A673 (cell line): Measurements from ENCODE around the gene SLC25A29. TPM values are rescaled to one million over a fixed set of nuclear protein-coding genes. Genes with fewer than 3 reads are reported as not detected.
"Not testable (repeated sequence)": the region's sequence is repeated elsewhere in the genome, so short reads cannot be mapped to it uniquely, and the experiment has no call there.

Source experiments
- BruUV-seq: library from RNA; stranded (reverse); fragments of 400-500 nt; replicated peaks from 2 replicates; lab custom pipeline; 2021; lab: Mats Ljungman, UMichigan
- CTCF ChIA-PET: fragments of 300-600 bp; sonication (Branson Sonifier 250); formaldehyde crosslinking; loops from one replicate; lab custom pipeline; 2022; ENCODE audit warnings: antibody characterized with exemption; lab: Charles Lee
- POLR2A ChIA-PET: fragments of 300-600 bp; sonication (Branson Sonifier 250); formaldehyde crosslinking; loops from one replicate; lab custom pipeline; 2022; ENCODE audit warnings: antibody characterized with exemption; ENCODE audit not compliant: low non-redundant PET; lab: Charles Lee
- DNase-seq: peaks from one replicate; pipeline ENCODE4 v3.0.0-alpha.2; 2015; ENCODE audit warnings: low spot score
- H3K27ac ChIP-seq: fragments of 200-600 bp; sonication (generic); 2 replicates; pipeline ENCODE4 v1.5.1; 2016; ENCODE audit warnings: mixed run types, low read depth, mild to moderate bottlenecking, mixed read lengths, antibody characterized with exemption, low read length; ENCODE audit not compliant: poor library complexity, severe bottlenecking
- H3K27me3 ChIP-seq: fragments of 200-600 bp; sonication (generic); replicated peaks from 2 replicates; pipeline ENCODE4 v1.6.1; 2017; ENCODE audit warnings: mixed run types, low read depth, mild to moderate bottlenecking, mixed read lengths, antibody characterized with exemption, low read length; ENCODE audit not compliant: insufficient read depth, poor library complexity
- H3K36me3 ChIP-seq: fragments of 200-600 bp; sonication (generic); 2 replicates; pipeline ENCODE4 v1.6.1; 2016; ENCODE audit warnings: mixed run types, mild to moderate bottlenecking, mixed read lengths, antibody characterized with exemption, low read length; ENCODE audit not compliant: insufficient read depth, poor library complexity, severe bottlenecking
- H3K4me1 ChIP-seq: fragments of 200-600 bp; sonication (generic); 2 replicates; pipeline ENCODE4 v1.6.1; 2017; ENCODE audit warnings: mixed run types, mild to moderate bottlenecking, mixed read lengths, antibody characterized with exemption, low read length; ENCODE audit not compliant: insufficient read depth, poor library complexity, severe bottlenecking
- H3K4me3 ChIP-seq: fragments of 200-600 bp; sonication (generic); 2 replicates; pipeline ENCODE4 v1.5.1; 2016; ENCODE audit warnings: low read depth, mixed run types, mild to moderate bottlenecking, mixed read lengths, low read length; ENCODE audit not compliant: poor library complexity, severe bottlenecking
- H3K9me3 ChIP-seq: fragments of 200-600 bp; sonication (generic); 2 replicates; pipeline ENCODE4 v1.6.1; 2016; ENCODE audit warnings: mixed run types, low read depth, mild to moderate bottlenecking, mixed read lengths, antibody characterized with exemption, low read length; ENCODE audit not compliant: poor library complexity, severe bottlenecking
- CTCF ChIP-seq: fragments of 300-800, 200-600 bp; sonication (generic); conservative IDR thresholded peaks from 2 replicates; pipeline ENCODE4 v1.5.1; 2017; ENCODE audit warnings: low read depth, mild to moderate bottlenecking, antibody characterized with exemption, low read length, moderate library complexity, mixed read lengths
- EZH2 ChIP-seq: fragments of 200-600 bp; sonication (generic); IDR thresholded peaks from 2 replicates; pipeline ENCODE4 v1.6.1; 2017; ENCODE audit warnings: borderline replicate concordance, low read depth, mild to moderate bottlenecking, mixed read lengths, antibody characterized with exemption, low read length; ENCODE audit not compliant: poor library complexity, severe bottlenecking
- intact Hi-C: fragments of 100-400 bp; cut with micrococcal nuclease; formaldehyde crosslinking; loops from one replicate; pipeline ENCODE4 v1.10.0; 2022; ENCODE audit not compliant: unreplicated experiment
- total RNA-seq: library from RNA; stranded (reverse); gene quantifications from 2 replicates; pipeline ENCODE4 v1.2.3, GENCODE V29; 2021

Gene SLC25A29
- total RNA-seq, 1 experiment from 2014 or later = 49.3 TPM

- no peak overlapping the region for H3K27ac ChIP-seq
- H3K9me3 ChIP-seq = no peaks in the 10 kb centered on the region
- H3K4me3 ChIP-seq = no peak overlapping the region
- intact Hi-C loops = no loop called here
- POLR2A ChIA-PET = no interaction called here
- DNase-seq = no peak
- no TSS peak for BruUV-seq
- CTCF ChIA-PET = no interaction called here
- H3K4me1 ChIP-seq = peaks cover 5% of the 10 kb centered on the region
- no peak for TF ChIP-seq CTCF
- H3K36me3 ChIP-seq = no peaks in the 10 kb centered on the region
- H3K27me3 ChIP-seq = no peaks in the 10 kb centered on the region
Measured at GRCh38 chr14:100313464-100314230, 7.4 kb upstream of the SLC25A29 start.

- no peak overlapping the region for H3K4me3 ChIP-seq
- DNase-seq = no peak
- intact Hi-C loops = no loop called here
- H3K4me1 ChIP-seq = peaks cover under 1% of the 10 kb centered on the region
- CTCF ChIA-PET = no interaction called here
- TF ChIP-seq EZH2 (no peak), CTCF (no peak)
- H3K36me3 ChIP-seq = no peaks in the 10 kb centered on the region
- H3K27me3 ChIP-seq = no peaks in the 10 kb centered on the region
- no peaks in the 10 kb centered on the region for H3K9me3 ChIP-seq
- POLR2A ChIA-PET = no interaction called here
- no peak overlapping the region for H3K27ac ChIP-seq
- BruUV-seq = no TSS peak
Measured at GRCh38 chr14:100312877-100313400, 6.7 kb upstream of the SLC25A29 start.

- H3K9me3 ChIP-seq, DNase-seq, H3K36me3 ChIP-seq, H3K27ac ChIP-seq, CTCF ChIA-PET, H3K4me3 ChIP-seq, POLR2A ChIA-PET, H3K27me3 ChIP-seq, H3K4me1 ChIP-seq, intact Hi-C loops, BruUV-seq: not testable (repeated sequence)
Measured at GRCh38 chr14:100312110-100312876, 6.0 kb upstream of the SLC25A29 start.
